GM21423 (cell line): ENCODE data around the gene STOML1.

Source experiments
- ATAC-seq: cut with Tn5 transposase; IDR thresholded peaks from one replicate; pipeline ENCODE4 v1.9.1; 2021; ENCODE audit warnings: mild to moderate bottlenecking, moderate library complexity; ENCODE audit not compliant: unreplicated experiment

Gene STOML1

GRCh38 chr15:74019734-74020133 is 27.6 kb upstream of the STOML1 start:
- ATAC-seq: no peak

GRCh38 chr15:74013374-74013894 is 21.3 kb upstream of the STOML1 start:
- ATAC-seq: no peak

- ATAC-seq: no peak
Measured at GRCh38 chr15:74011610-74012009, 19.5 kb upstream of the STOML1 start.

GRCh38 chr15:74010929-74011540 is 18.9 kb upstream of the STOML1 start:
- ATAC-seq: no peak

- ATAC-seq: no peak
Measured at GRCh38 chr15:74008901-74009300, 16.8 kb upstream of the STOML1 start.

- ATAC-seq: no peak
Measured at GRCh38 chr15:74007820-74008371, 15.8 kb upstream of the STOML1 start.

- ATAC-seq: no peak
Measured at GRCh38 chr15:74006774-74007639, 14.9 kb upstream of the STOML1 start.

GRCh38 chr15:73997986-73998385 is 5.9 kb upstream of the STOML1 start:
- no peak for ATAC-seq

GRCh38 chr15:73996939-73997338 is 4.8 kb upstream of the STOML1 start:
- ATAC-seq: no peak

GRCh38 chr15:73996267-73996666 is 4.2 kb upstream of the STOML1 start:
- no peak for ATAC-seq

- no peak for ATAC-seq
Measured at GRCh38 chr15:73994912-73995622, 3.0 kb upstream of the STOML1 start.

- peak; percentile 59 for ATAC-seq
Measured at GRCh38 chr15:73994413-73994883, 2.4 kb upstream of the STOML1 start, which contains the start of gene PML. Gene PML (plus strand): TSS chr15:73994716. CDS start chr15:73994813, 97 bp downstream.

GRCh38 chr15:73993211-73993994 is 1.3 kb upstream of the STOML1 start:
- no peak for ATAC-seq

GRCh38 chr15:73992594-73992898 is 451 bp upstream of the STOML1 start:
- ATAC-seq: no peak

GRCh38 chr15:73991260-73991659 is 835 bp downstream of the STOML1 start:
- ATAC-seq: no peak

- no peak for ATAC-seq
Measured at GRCh38 chr15:73990250-73991005, 1.7 kb downstream of the STOML1 start.

- ATAC-seq: no peak
Measured at GRCh38 chr15:73989001-73989798, 2.9 kb downstream of the STOML1 start.

- ATAC-seq: no peak
Measured at GRCh38 chr15:73988445-73988969, 3.6 kb downstream of the STOML1 start.
